Neuronal stem cell (in vitro differentiated cells): Measurements from ENCODE around the gene RECK.
"Not testable (repeated sequence)": the region's sequence is repeated elsewhere in the genome, so short reads cannot be mapped to it uniquely, and the experiment has no call there.

Source experiments
- DNase-seq: peaks from one replicate; pipeline ENCODE4 v3.0.0-alpha.2; 2013; ENCODE audit warnings: low spot score
- H2AFZ ChIP-seq: one replicate; pipeline ENCODE4 v1.6.1; 2013; ENCODE audit warnings: mild to moderate bottlenecking, low read length, inconsistent platforms
- H2AK5ac ChIP-seq: 2 replicates; pipeline ENCODE4 v1.6.1; 2013; ENCODE audit warnings: low read depth, mild to moderate bottlenecking, inconsistent platforms, low read length, moderate library complexity, mixed read lengths
- H2BK120ac ChIP-seq: 2 replicates; pipeline ENCODE4 v1.6.1; 2013; ENCODE audit warnings: low read depth, mild to moderate bottlenecking, inconsistent platforms, low read length, moderate library complexity, mixed read lengths
- H2BK12ac ChIP-seq: one replicate; pipeline ENCODE4 v1.6.1; 2013; ENCODE audit warnings: low read length, inconsistent platforms
- H2BK15ac ChIP-seq: 2 replicates; pipeline ENCODE4 v1.6.1; 2013; ENCODE audit warnings: mild to moderate bottlenecking, low read length, inconsistent platforms, mixed read lengths
- H2BK5ac ChIP-seq: one replicate; pipeline ENCODE4 v1.6.1; 2013; ENCODE audit warnings: inconsistent platforms, mild to moderate bottlenecking, low read length, moderate library complexity
- H3K14ac ChIP-seq: one replicate; pipeline ENCODE4 v1.6.1; 2013; ENCODE audit warnings: low read length, inconsistent platforms
- H3K18ac ChIP-seq: 2 replicates; pipeline ENCODE4 v1.6.1; 2013; ENCODE audit warnings: low read length, inconsistent platforms
- H3K23ac ChIP-seq: 2 replicates; pipeline ENCODE4 v1.6.1; 2013; ENCODE audit warnings: low read depth, mild to moderate bottlenecking, mixed read lengths, low read length, inconsistent platforms; ENCODE audit not compliant: poor library complexity
- H3K27ac ChIP-seq: replicated peaks from 3 replicates; pipeline ENCODE4 v1.5.1; 2013; ENCODE audit warnings: low read length, inconsistent platforms
- H3K27me3 ChIP-seq, 3 experiments: 2 replicates each; pipeline ENCODE4 v1.6.1; 2013; ENCODE audit warnings: low read length in 3 of 3, mild to moderate bottlenecking in 2 of 3, inconsistent platforms in 1 of 3, low read depth in 1 of 3, mixed read lengths in 1 of 3, moderate library complexity in 1 of 3; ENCODE audit not compliant: control insufficient read depth in 3 of 3, insufficient read depth in 3 of 3
- H3K36me3 ChIP-seq, 2 donors: replicated peaks in 1 of 2; 2 replicates each; pipeline ENCODE4 v1.6.1; 2013; ENCODE audit warnings: low read length in 2 of 2; ENCODE audit not compliant: control insufficient read depth in 2 of 2, insufficient read depth in 2 of 2
- H3K4ac ChIP-seq: 2 replicates; pipeline ENCODE4 v1.6.1; 2013; ENCODE audit warnings: inconsistent platforms, mild to moderate bottlenecking, low read length, moderate library complexity
- H3K4me1 ChIP-seq, 2 donors: 1 replicate in 1 of 2; 2 replicates in 1 of 2; pipeline ENCODE4 v1.6.1; 2013; ENCODE audit warnings: low read length in 2 of 2, low read depth in 1 of 2; ENCODE audit not compliant: control insufficient read depth in 2 of 2, insufficient read depth in 1 of 2
- H3K4me2 ChIP-seq: one replicate; pipeline ENCODE4 v1.6.1; 2013; ENCODE audit warnings: mild to moderate bottlenecking, low read length, inconsistent platforms; ENCODE audit not compliant: insufficient read depth, poor library complexity, severe bottlenecking
- H3K4me3 ChIP-seq, 2 donors: 2 replicates each; pipeline ENCODE4 v1.5.1; 2013; ENCODE audit warnings: low read length in 2 of 2, mild to moderate bottlenecking in 2 of 2, inconsistent platforms in 1 of 2, moderate library complexity in 1 of 2
- H3K79me1 ChIP-seq: one replicate; pipeline ENCODE4 v1.6.1; 2013; ENCODE audit warnings: low read depth, mild to moderate bottlenecking, inconsistent platforms, low read length, moderate library complexity
- H3K9ac ChIP-seq: one replicate; pipeline ENCODE4 v1.6.1; 2013; ENCODE audit warnings: mild to moderate bottlenecking, low read depth, low read length, inconsistent platforms; ENCODE audit not compliant: poor library complexity
- H3K9me3 ChIP-seq, 2 donors: replicated peaks in 1 of 2; 2 replicates each; pipeline versions ENCODE3 to v1.6.1; 2013; ENCODE audit warnings: low read length in 2 of 2, mild to moderate bottlenecking in 2 of 2, inconsistent platforms in 1 of 2, low read depth in 1 of 2, mixed read lengths in 1 of 2, moderate library complexity in 1 of 2; ENCODE audit not compliant: control insufficient read depth in 2 of 2, insufficient read depth in 1 of 2
- H4K8ac ChIP-seq: one replicate; pipeline ENCODE4 v1.6.1; 2013; ENCODE audit warnings: low read depth, mild to moderate bottlenecking, inconsistent platforms, low read length, moderate library complexity
- H4K91ac ChIP-seq: one replicate; pipeline ENCODE4 v1.6.1; 2013; ENCODE audit warnings: low read length, low read depth, mild to moderate bottlenecking, inconsistent platforms; ENCODE audit not compliant: poor library complexity
- WGBS, 2 donors: extraction: QIAGEN DNeasy Blood & Tissue Kit; methylation state at CpG; one replicate each; pipeline ENCODE4 v1.1.7; 2013; ENCODE audit warnings: missing lambda C conversion rate in 2 of 2, mixed read lengths in 1 of 2; ENCODE audit not compliant: insufficient read length in 2 of 2, insufficient replicate concordance in 1 of 2; ENCODE audit errors: extremely low coverage in 2 of 2; 5-methylcytosine and 5-hydroxymethylcytosine counted together

Gene RECK

DNA sequence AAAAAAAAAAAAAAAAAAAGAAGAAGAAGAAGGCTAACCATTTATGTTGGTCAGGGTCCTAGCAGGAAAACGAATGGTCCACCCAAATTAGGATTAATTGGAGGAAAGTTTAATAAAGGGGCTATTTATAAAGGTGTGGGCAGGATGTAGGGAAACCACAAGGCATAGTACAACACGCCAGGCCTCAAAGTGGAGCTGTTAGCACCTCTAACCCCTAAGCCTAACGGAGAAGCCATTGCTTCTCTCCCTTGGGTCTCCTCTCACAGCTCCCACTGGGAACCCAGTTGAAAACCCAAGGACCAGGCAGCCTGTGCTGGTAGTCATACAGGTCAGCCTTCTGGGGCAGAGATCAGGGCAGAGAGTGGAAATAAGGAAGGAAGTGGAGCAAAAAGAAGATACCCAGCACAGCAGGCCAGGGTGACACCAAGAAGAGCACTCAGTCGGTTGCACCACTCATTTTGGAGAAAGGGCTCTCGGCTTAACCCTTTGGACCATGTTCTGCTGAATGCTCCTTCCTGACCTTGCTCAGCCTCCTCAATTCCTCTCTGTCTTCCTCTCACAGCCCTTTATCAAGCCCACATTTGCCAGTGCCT is 91.0 kb downstream of the RECK start:
- no peak overlapping the region for H2BK12ac ChIP-seq
- H2AK5ac ChIP-seq: no peak overlapping the region
- H4K91ac ChIP-seq: no peak overlapping the region
- H2AFZ ChIP-seq: no peak overlapping the region
- H2BK120ac ChIP-seq: no peak overlapping the region
- no peaks in the 10 kb centered on the region for H3K79me1 ChIP-seq
- H4K8ac ChIP-seq: no peak overlapping the region
- DNase-seq: no peak
- H3K4me1 ChIP-seq: no peaks in the 10 kb centered on the region
- no peak overlapping the region for H3K18ac ChIP-seq
- H3K4me2 ChIP-seq: no peak overlapping the region
- H3K36me3 ChIP-seq: peaks cover 1 to 13% of the 10 kb centered on the region in 2 donors
- H3K9ac ChIP-seq: no peak overlapping the region
- no peak overlapping the region for H3K14ac ChIP-seq
- no peak overlapping the region for H3K23ac ChIP-seq
- no peaks in the 10 kb centered on the region for H3K9me3 ChIP-seq
- H3K4me3 ChIP-seq: no peak overlapping the region
- no peak overlapping the region for H3K4ac ChIP-seq
- no peak overlapping the region for H2BK15ac ChIP-seq
- no CpG with 5 or more reads among the region's 5 CpGs for WGBS, 2 donors
- H2BK5ac ChIP-seq: no peak overlapping the region
- peaks cover 0 to 6% (median 0%) of the 10 kb centered on the region in 3 experiments for H3K27me3 ChIP-seq
- no peak overlapping the region for H3K27ac ChIP-seq

GRCh38 chr9:36128349-36128748 is 91.6 kb downstream of the RECK start:
- Histone ChIP-seq H3K4ac (no peak overlapping the region), H2BK12ac (no peak overlapping the region), H3K4me1 (no peaks in the 10 kb centered on the region), H2AFZ (no peak overlapping the region), H3K79me1 (no peaks in the 10 kb centered on the region), H4K8ac (no peak overlapping the region), H3K4me2 (no peak overlapping the region), H3K27me3 (peaks cover 0 to 12% (median 0%) of the 10 kb centered on the region in 3 experiments), H3K14ac (peak overlapping the region; percentile 14), H3K9me3 (no peaks in the 10 kb centered on the region), H4K91ac (no peak overlapping the region), H3K4me3 (peak overlapping the region in 1 of 2 donors; percentile 32), H2BK15ac (no peak overlapping the region), H2BK120ac (no peak overlapping the region), H2BK5ac (no peak overlapping the region), H3K36me3 (peaks cover 0 to 7% of the 10 kb centered on the region in 2 donors), H3K9ac (no peak overlapping the region), H2AK5ac (no peak overlapping the region), H3K18ac (no peak overlapping the region), H3K23ac (no peak overlapping the region), H3K27ac (no peak overlapping the region)
- WGBS, 2 donors: no CpG with 5 or more reads among the region's 8 CpGs
- DNase-seq: no peak

- Histone ChIP-seq H3K4me2 (no peak overlapping the region), H3K36me3 (peaks cover 0 to under 1% of the 10 kb centered on the region in 2 donors), H3K4me3 (no peak overlapping the region), H3K27me3 (peaks cover 0 to 20% (median 0%) of the 10 kb centered on the region in 3 experiments), H3K4ac (no peak overlapping the region), H2BK12ac (no peak overlapping the region), H3K9ac (no peak overlapping the region), H3K23ac (no peak overlapping the region), H4K8ac (no peak overlapping the region), H3K9me3 (no peaks in the 10 kb centered on the region), H2AK5ac (no peak overlapping the region), H3K27ac (no peak overlapping the region), H3K14ac (no peak overlapping the region), H2AFZ (no peak overlapping the region), H3K4me1 (no peaks in the 10 kb centered on the region), H2BK5ac (no peak overlapping the region), H3K79me1 (no peaks in the 10 kb centered on the region), H2BK15ac (no peak overlapping the region), H4K91ac (no peak overlapping the region), H3K18ac (no peak overlapping the region), H2BK120ac (no peak overlapping the region)
- no CpG with 5 or more reads among the region's 12 CpGs for WGBS, 2 donors
- DNase-seq: no peak
Measured at GRCh38 chr9:36129139-36129538, 92.4 kb downstream of the RECK start.

GRCh38 chr9:36131666-36132065 is 95.0 kb downstream of the RECK start:
- H2AK5ac ChIP-seq, H3K14ac ChIP-seq, H2BK15ac ChIP-seq, H3K4me2 ChIP-seq, H2BK5ac ChIP-seq, H2AFZ ChIP-seq, DNase-seq, H3K4me3 ChIP-seq, H3K9me3 ChIP-seq, H3K27ac ChIP-seq, H3K23ac ChIP-seq, H3K18ac ChIP-seq, H2BK12ac ChIP-seq, H3K9ac ChIP-seq, H4K91ac ChIP-seq, H3K4ac ChIP-seq, H3K36me3 ChIP-seq, H3K79me1 ChIP-seq, H2BK120ac ChIP-seq, H3K4me1 ChIP-seq, H4K8ac ChIP-seq: not testable (repeated sequence)
- no CpG with 5 or more reads among the region's 7 CpGs for WGBS, 2 donors
- H3K27me3 ChIP-seq: peaks cover 0 to 38% (median 16%) of the 10 kb centered on the region in 3 experiments
